ENCODE data around the gene MLLT3. TPM values are rescaled to one million over a fixed set of nuclear protein-coding genes. Genes with fewer than 3 reads are reported as not detected.
"Not testable (repeated sequence)": the region's sequence is repeated elsewhere in the genome, so short reads cannot be mapped to it uniquely, and the experiment has no call there.

MLLT3 gene
- total RNA-seq = 61.1 TPM

- H3K9me3 ChIP-seq (ENCODE audit: low read depth, low read length) = no peaks in the 10 kb centered on the region
- peaks cover 32% of the 10 kb centered on the region for H3K4me1 ChIP-seq (ENCODE audit: insufficient read depth, low read length)
- peaks cover 7% of the 10 kb centered on the region for H3K27me3 ChIP-seq (ENCODE audit: insufficient read depth, low read length)
- peak within 1 kb of the TSS; percentile 73 for H3K4me3 ChIP-seq (ENCODE audit: low read length)
Observed at GRCh38 chr9:20622330-20623020, at the start of gene MLLT3. Gene MLLT3, minus strand, starts transcription at chr9:20622499.

- no peaks in the 10 kb centered on the region for H3K4me1 ChIP-seq (ENCODE audit: insufficient read depth, low read length)
- H3K4me3 ChIP-seq (ENCODE audit: low read length) = no peak overlapping the region
- H3K27me3 ChIP-seq (ENCODE audit: insufficient read depth, low read length) = no peaks in the 10 kb centered on the region
- no peaks in the 10 kb centered on the region for H3K9me3 ChIP-seq (ENCODE audit: low read depth, low read length)
Observed at GRCh38 chr9:20671635-20672034, 49.3 kb upstream of the MLLT3 start.

GRCh38 chr9:20670395-20670794, 48.1 kb upstream of the MLLT3 start:
- Histone ChIP-seq H3K27me3 (ENCODE audit: insufficient read depth, low read length) (no peaks in the 10 kb centered on the region), H3K4me3 (ENCODE audit: low read length) (no peak overlapping the region), H3K4me1 (ENCODE audit: insufficient read depth, low read length) (no peaks in the 10 kb centered on the region), H3K9me3 (ENCODE audit: low read depth, low read length) (no peaks in the 10 kb centered on the region)

- no peaks in the 10 kb centered on the region for H3K27me3 ChIP-seq (ENCODE audit: insufficient read depth, low read length)
- H3K4me1 ChIP-seq (ENCODE audit: insufficient read depth, low read length) = no peaks in the 10 kb centered on the region
- H3K4me3 ChIP-seq (ENCODE audit: low read length) = no peak overlapping the region
- H3K9me3 ChIP-seq (ENCODE audit: low read depth, low read length) = no peaks in the 10 kb centered on the region
Observed at GRCh38 chr9:20664501-20664900, 42.2 kb upstream of the MLLT3 start.

- Histone ChIP-seq H3K27me3 (ENCODE audit: insufficient read depth, low read length) (no peaks in the 10 kb centered on the region), H3K4me3 (ENCODE audit: low read length) (no peak overlapping the region), H3K4me1 (ENCODE audit: insufficient read depth, low read length) (peaks cover 6% of the 10 kb centered on the region), H3K9me3 (ENCODE audit: low read depth, low read length) (no peaks in the 10 kb centered on the region)
Observed at GRCh38 chr9:20663133-20663532, 40.8 kb upstream of the MLLT3 start.

- Histone ChIP-seq H3K9me3 (ENCODE audit: low read depth, low read length) (no peaks in the 10 kb centered on the region), H3K27me3 (ENCODE audit: insufficient read depth, low read length) (no peaks in the 10 kb centered on the region), H3K4me3 (ENCODE audit: low read length) (no peak overlapping the region), H3K4me1 (ENCODE audit: insufficient read depth, low read length) (peaks cover 6% of the 10 kb centered on the region)
Observed at GRCh38 chr9:20662156-20662555, 39.9 kb upstream of the MLLT3 start.

GRCh38 chr9:20659474-20659967, 37.2 kb upstream of the MLLT3 start:
- H3K4me1 ChIP-seq (ENCODE audit: insufficient read depth, low read length) = peaks cover 6% of the 10 kb centered on the region
- H3K27me3 ChIP-seq (ENCODE audit: insufficient read depth, low read length) = no peaks in the 10 kb centered on the region
- no peaks in the 10 kb centered on the region for H3K9me3 ChIP-seq (ENCODE audit: low read depth, low read length)
- no peak overlapping the region for H3K4me3 ChIP-seq (ENCODE audit: low read length)

- Histone ChIP-seq H3K4me3 (ENCODE audit: low read length) (peak overlapping the region; percentile 28), H3K9me3 (ENCODE audit: low read depth, low read length) (no peaks in the 10 kb centered on the region), H3K4me1 (ENCODE audit: insufficient read depth, low read length) (peaks cover 6% of the 10 kb centered on the region)
Observed at GRCh38 chr9:20658677-20659473, 36.6 kb upstream of the MLLT3 start.

GRCh38 chr9:20658246-20658667, 36.0 kb upstream of the MLLT3 start:
- H3K4me1 ChIP-seq (ENCODE audit: insufficient read depth, low read length); H3K9me3 ChIP-seq (ENCODE audit: low read depth, low read length); H3K27me3 ChIP-seq (ENCODE audit: insufficient read depth, low read length): not testable (repeated sequence)
- peak overlapping the region; percentile 28 for H3K4me3 ChIP-seq (ENCODE audit: low read length)

More at GRCh38 chr9:20658677-20659473, 36.6 kb upstream of the MLLT3 start:
- H3K27me3 ChIP-seq (ENCODE audit: insufficient read depth, low read length) = peaks cover 3% of the 10 kb centered on the region

GRCh38 chr9:20651939-20652338, 29.6 kb upstream of the MLLT3 start:
- H3K27me3 ChIP-seq (ENCODE audit: insufficient read depth, low read length) = peaks cover 3% of the 10 kb centered on the region
- H3K4me3 ChIP-seq (ENCODE audit: low read length) = no peak overlapping the region
- H3K4me1 ChIP-seq (ENCODE audit: insufficient read depth, low read length) = no peaks in the 10 kb centered on the region
- no peaks in the 10 kb centered on the region for H3K9me3 ChIP-seq (ENCODE audit: low read depth, low read length)

- no peak overlapping the region for H3K4me3 ChIP-seq (ENCODE audit: low read length)
- no peaks in the 10 kb centered on the region for H3K9me3 ChIP-seq (ENCODE audit: low read depth, low read length)
- peaks cover 3% of the 10 kb centered on the region for H3K27me3 ChIP-seq (ENCODE audit: insufficient read depth, low read length)
- no peaks in the 10 kb centered on the region for H3K4me1 ChIP-seq (ENCODE audit: insufficient read depth, low read length)
Observed at GRCh38 chr9:20650750-20651299, 28.5 kb upstream of the MLLT3 start.

- no peak overlapping the region for H3K4me3 ChIP-seq (ENCODE audit: low read length)
- no peaks in the 10 kb centered on the region for H3K4me1 ChIP-seq (ENCODE audit: insufficient read depth, low read length)
- H3K27me3 ChIP-seq (ENCODE audit: insufficient read depth, low read length) = peaks cover 3% of the 10 kb centered on the region
- H3K9me3 ChIP-seq (ENCODE audit: low read depth, low read length) = no peaks in the 10 kb centered on the region
Observed at GRCh38 chr9:20650313-20650712, 28.0 kb upstream of the MLLT3 start.

- no peaks in the 10 kb centered on the region for H3K4me1 ChIP-seq (ENCODE audit: insufficient read depth, low read length)
- no peaks in the 10 kb centered on the region for H3K9me3 ChIP-seq (ENCODE audit: low read depth, low read length)
- H3K27me3 ChIP-seq (ENCODE audit: insufficient read depth, low read length) = peaks cover 3% of the 10 kb centered on the region
- H3K4me3 ChIP-seq (ENCODE audit: low read length) = no peak overlapping the region
Observed at GRCh38 chr9:20649381-20649780, 27.1 kb upstream of the MLLT3 start.

- no peak overlapping the region for H3K4me3 ChIP-seq (ENCODE audit: low read length)
- no peaks in the 10 kb centered on the region for H3K4me1 ChIP-seq (ENCODE audit: insufficient read depth, low read length)
- H3K9me3 ChIP-seq (ENCODE audit: low read depth, low read length) = no peaks in the 10 kb centered on the region
- H3K27me3 ChIP-seq (ENCODE audit: insufficient read depth, low read length) = no peaks in the 10 kb centered on the region
Observed at GRCh38 chr9:20646656-20647055, 24.4 kb upstream of the MLLT3 start.

- Histone ChIP-seq H3K4me1 (ENCODE audit: insufficient read depth, low read length) (peaks cover 9% of the 10 kb centered on the region), H3K4me3 (ENCODE audit: low read length) (no peak overlapping the region), H3K9me3 (ENCODE audit: low read depth, low read length) (no peaks in the 10 kb centered on the region), H3K27me3 (ENCODE audit: insufficient read depth, low read length) (no peaks in the 10 kb centered on the region)
Observed at GRCh38 chr9:20643660-20644059, 21.4 kb upstream of the MLLT3 start.

All from mononuclear cell (primary cell).